HepG2 (cell line): Measurements from ENCODE around the gene DNASE1. TPM values are rescaled to one million over a fixed set of nuclear protein-coding genes. Genes with fewer than 3 reads are reported as not detected.

Experiments
- AKNA ChIP-seq: sonication (generic); formaldehyde crosslinking; IDR thresholded peaks from 2 replicates; pipeline ENCODE4 v1.4.0; 2020; ENCODE audit warnings: missing genetic modification reagents, borderline replicate concordance
- BRD4 ChIP-seq: sonication (generic); formaldehyde crosslinking; IDR thresholded peaks from 2 replicates; pipeline ENCODE4 v1.4.0; 2020; ENCODE audit warnings: missing genetic modification reagents
- EHMT2 ChIP-seq: fragments of 200-600 bp; sonication (generic); IDR thresholded peaks from 2 replicates; pipeline ENCODE4 v1.7.0; 2017; ENCODE audit warnings: antibody characterized with exemption, low read depth, low read length, borderline replicate concordance
- HNF1B ChIP-seq: sonication (generic); formaldehyde crosslinking; IDR thresholded peaks from 2 replicates; pipeline ENCODE4 v1.5.1; 2020; ENCODE audit warnings: mild to moderate bottlenecking, moderate library complexity, missing genetic modification reagents
- IKZF1 ChIP-seq: fragments of 450-650 bp; IDR thresholded peaks from 2 replicates; pipeline ENCODE4 v1.7.1; 2016
- ISX ChIP-seq: sonication (generic); formaldehyde crosslinking; conservative IDR thresholded peaks from 2 replicates; pipeline ENCODE4 v1.5.0; 2020; ENCODE audit warnings: missing genetic modification reagents
- MAX ChIP-seq: IDR thresholded peaks from 2 replicates; pipeline ENCODE4 v1.6.1; 2012; ENCODE audit warnings: inconsistent platforms
- TGIF2 ChIP-seq: IDR thresholded peaks from 2 replicates; pipeline ENCODE4 v1.6.1; 2016; ENCODE audit warnings: control low read depth, missing compliant biosample characterization
- ZGPAT ChIP-seq: IDR thresholded peaks from 2 replicates; pipeline ENCODE4 v1.6.1; 2016; ENCODE audit warnings: mild to moderate bottlenecking
- ZNF207 ChIP-seq: fragments of 450-650 bp; IDR thresholded peaks from 2 replicates; pipeline ENCODE4 v1.6.1; 2016; ENCODE audit warnings: antibody characterized with exemption, borderline replicate concordance
- ZNF414 ChIP-seq: sonication (generic); formaldehyde crosslinking; IDR thresholded peaks from 2 replicates; pipeline ENCODE4 v1.5.0; 2020; ENCODE audit warnings: missing genetic modification reagents
- ZNF646 ChIP-seq: sonication (generic); formaldehyde crosslinking; IDR thresholded peaks from 2 replicates; pipeline ENCODE4 v1.9.0; 2021; ENCODE audit warnings: mild to moderate bottlenecking, missing genetic modification reagents
- ZSCAN31 ChIP-seq: sonication (generic); formaldehyde crosslinking; IDR thresholded peaks from 2 replicates; pipeline ENCODE4 v1.5.0; 2020; ENCODE audit warnings: low read depth, mild to moderate bottlenecking, missing genetic modification reagents
- polyA plus RNA-seq, 8 experiments: library from polyadenylated mRNA; depleted of rRNA in 3 of 8; stranded (reverse) in 7 of 8; unstranded in 1 of 8; fragments of >200 nt; fragmentation: Illumina TruSeq in 4 of 8; extraction: Trizol in 4 of 8; gene quantifications; 2 replicates each; pipeline versions ENCODE4 v1.2.1 to v1.2.3, GENCODE V29; 2011 to 2016; ENCODE audit warnings: low read depth in 4 of 8, missing spikeins in 1 of 8, mixed read lengths in 1 of 8; ENCODE audit not compliant: insufficient read depth in 1 of 8
- total RNA-seq, 5 experiments: library from RNA; depleted of rRNA; stranded (reverse); fragments of >200 nt; fragmentation: Illumina TruSeq; extraction: Trizol; gene quantifications; 2 replicates each; pipeline ENCODE4 v1.2.3, GENCODE V29; 2016; ENCODE audit warnings: low read depth in 1 of 5

Gene DNASE1
- total and polyA plus RNA-seq, 2 of the 13 experiments (the other 11 are each of a cell fraction or from before 2014, with no cell fraction given): 7.1 to 11.1 TPM

- TF ChIP-seq AKNA (CRISPR knock-in tag): 0 out of 2 replicates have a peak, but pooled peaks have one; percentile 11
- no peak for TF ChIP-seq ISX (CRISPR knock-in tag)
- TF ChIP-seq EHMT2: no peak
- peak; percentile 93 for TF ChIP-seq ZGPAT
- no peak for TF ChIP-seq IKZF1
- TF ChIP-seq ZNF414 (CRISPR knock-in tag): peak; percentile 96
- peak; percentile 79; the same call in 1 of the 2 replicates for TF ChIP-seq TGIF2 (CRISPR knock-in tag)
- TF ChIP-seq HNF1B (CRISPR knock-in tag): peak; percentile 97
- TF ChIP-seq BRD4 (CRISPR knock-in tag): no peak; the same call in 1 of the 2 replicates
- TF ChIP-seq MAX: peak; percentile 97
- TF ChIP-seq ZNF646 (CRISPR knock-in tag): peak; percentile 72; the same call in 1 of the 2 replicates
- TF ChIP-seq ZNF207: no peak
- peak; percentile 79; the same call in 1 of the 2 replicates for TF ChIP-seq ZSCAN31
Observed at GRCh38 chr16:3695610-3696369, 41.3 kb downstream of the DNASE1 start (continued).
